ENCODE results near the gene PHOX2A. TPM values are rescaled to one million over a fixed set of nuclear protein-coding genes. Genes with fewer than 3 reads are reported as not detected.

PHOX2A gene
- total RNA-seq, 1 experiment from 2014 or later = not detected

DNA sequence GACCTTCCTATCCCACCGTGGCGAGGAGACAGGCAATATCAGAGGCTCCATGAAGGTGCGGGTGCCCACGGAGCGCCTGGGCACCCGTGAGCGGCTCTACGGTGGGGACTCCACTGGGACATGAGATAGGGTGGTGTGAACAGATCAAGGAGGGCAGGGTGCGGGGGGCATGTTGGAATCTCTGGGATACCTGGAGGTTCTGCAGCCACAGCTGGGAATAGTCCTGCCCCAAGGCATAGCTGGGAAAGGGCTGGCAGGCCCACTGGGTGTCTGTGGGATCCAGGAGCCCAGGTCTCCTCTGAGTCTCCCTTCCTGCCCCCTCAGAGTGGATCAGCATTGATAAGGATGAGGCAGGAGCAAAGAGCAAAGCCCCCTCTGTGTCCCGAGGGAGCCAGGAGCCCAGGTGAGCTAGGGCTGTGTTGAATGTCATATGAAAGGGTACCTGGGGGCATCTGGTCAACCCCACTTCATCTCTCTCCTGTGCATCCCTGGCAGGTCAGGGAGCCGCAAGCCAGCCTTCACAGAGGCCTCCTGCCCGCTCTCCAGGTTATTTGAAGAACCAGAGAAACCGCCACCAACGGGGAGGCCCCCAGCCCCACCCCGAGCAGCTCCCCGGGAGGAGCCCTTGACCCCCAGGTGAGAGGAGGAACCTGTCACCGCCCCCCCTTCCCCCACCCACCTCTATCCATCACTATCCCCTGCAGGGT is 8.5 kb downstream of the PHOX2A start:
- intact Hi-C loops (cut with micrococcal nuclease; ENCODE audit: unreplicated experiment) = loop anchor here (5.0 kb wide), 1 partner anchor 197 kb away; the partner anchor contains the start of gene CLPB
- ChIA-PET CTCF (interaction anchor here (0.6 to 3.0 kb wide), 6 partner anchors 12 to 210 kb away, joined by 3 to 15 read pairs (median 5); partner anchors contain the start of gene CLPB), POLR2A (interaction anchor here (0.7 kb wide), 1 partner anchor 907 kb away, joined by 3 read pairs; no protein-coding TSS in a partner anchor)
- TF ChIP-seq, protein P1, sequence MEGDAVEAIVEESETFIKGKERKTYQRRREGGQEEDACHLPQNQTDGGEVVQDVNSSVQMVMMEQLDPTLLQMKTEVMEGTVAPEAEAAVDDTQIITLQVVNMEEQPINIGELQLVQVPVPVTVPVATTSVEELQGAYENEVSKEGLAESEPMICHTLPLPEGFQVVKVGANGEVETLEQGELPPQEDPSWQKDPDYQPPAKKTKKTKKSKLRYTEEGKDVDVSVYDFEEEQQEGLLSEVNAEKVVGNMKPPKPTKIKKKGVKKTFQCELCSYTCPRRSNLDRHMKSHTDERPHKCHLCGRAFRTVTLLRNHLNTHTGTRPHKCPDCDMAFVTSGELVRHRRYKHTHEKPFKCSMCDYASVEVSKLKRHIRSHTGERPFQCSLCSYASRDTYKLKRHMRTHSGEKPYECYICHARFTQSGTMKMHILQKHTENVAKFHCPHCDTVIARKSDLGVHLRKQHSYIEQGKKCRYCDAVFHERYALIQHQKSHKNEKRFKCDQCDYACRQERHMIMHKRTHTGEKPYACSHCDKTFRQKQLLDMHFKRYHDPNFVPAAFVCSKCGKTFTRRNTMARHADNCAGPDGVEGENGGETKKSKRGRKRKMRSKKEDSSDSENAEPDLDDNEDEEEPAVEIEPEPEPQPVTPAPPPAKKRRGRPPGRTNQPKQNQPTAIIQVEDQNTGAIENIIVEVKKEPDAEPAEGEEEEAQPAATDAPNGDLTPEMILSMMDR (IDR thresholded peaks at IDR 0.05; ENCODE audit: insufficient read depth in 1 of 2, low read depth in 1 of 2, low read length in 1 of 2, severe bottlenecking in 1 of 2, unreplicated experiment in 1 of 2) = no peak
- peaks cover 21% of the 10 kb centered on the region for H3K4me1 ChIP-seq
- Mint-ChIP-seq H3K27ac (ENCODE audit: unreplicated experiment) (no peak overlapping the region), H3K36me3 (ENCODE audit: insufficient read depth, unreplicated experiment) (peaks cover 89% of the 10 kb centered on the region), H3K9me3 (ENCODE audit: unreplicated experiment) (no peaks in the 10 kb centered on the region), H3K27me3 (ENCODE audit: insufficient read depth, unreplicated experiment) (no peaks in the 10 kb centered on the region), H3K4me1 (ENCODE audit: low read depth, unreplicated experiment) (peaks cover 13% of the 10 kb centered on the region), H3K4me3 (ENCODE audit: unreplicated experiment) (no peak overlapping the region)
- no TSS peak for BruUV-seq (replicated peaks)
- DNase-seq = peak in 1 of 2 experiments; percentile 43
- H3K36me3 ChIP-seq (ENCODE audit: control insufficient read depth, insufficient read depth, low read length) = peaks cover 21% of the 10 kb centered on the region
- H3K27me3 ChIP-seq (replicated peaks; ENCODE audit: control insufficient read depth, insufficient read depth, low read length) = no peaks in the 10 kb centered on the region
- no peak overlapping the region for H3K4me3 ChIP-seq (ENCODE audit: low read depth, low read length)
- no peaks in the 10 kb centered on the region for H3K9me3 ChIP-seq

DNA sequence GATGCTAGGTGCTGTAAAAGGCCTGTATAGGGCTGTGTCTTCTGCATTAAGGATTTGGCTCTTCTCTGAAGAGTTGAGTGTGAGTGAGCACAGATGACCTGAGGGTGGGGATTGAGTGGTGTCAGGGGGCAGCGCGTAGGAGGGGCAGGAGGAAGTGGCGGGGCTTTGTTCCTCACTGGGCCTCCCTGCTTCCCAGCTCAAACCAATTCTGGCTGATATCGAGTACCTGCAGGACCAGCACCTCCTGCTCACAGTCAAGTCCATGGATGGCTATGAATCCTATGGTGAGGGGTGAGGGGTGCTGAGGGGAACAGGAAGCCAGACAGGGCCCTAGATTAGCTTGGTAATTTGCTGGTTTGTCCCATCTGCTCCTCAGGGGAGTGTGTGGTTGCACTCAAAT is 9.1 kb downstream of the PHOX2A start:
- no peak overlapping the region for H3K4me3 ChIP-seq (ENCODE audit: low read depth, low read length)
- H3K4me1 ChIP-seq = peaks cover 15% of the 10 kb centered on the region
- peaks cover 21% of the 10 kb centered on the region for H3K36me3 ChIP-seq (ENCODE audit: control insufficient read depth, insufficient read depth, low read length)
- intact Hi-C loops (cut with micrococcal nuclease; ENCODE audit: unreplicated experiment) = loop anchor here (5.0 kb wide), 1 partner anchor 197 kb away; the partner anchor contains the start of gene CLPB
- no peaks in the 10 kb centered on the region for H3K27me3 ChIP-seq (replicated peaks; ENCODE audit: control insufficient read depth, insufficient read depth, low read length)
- CTCF ChIA-PET = interaction anchor here (0.6 to 1.4 kb wide), 2 partner anchors 11 to 12 kb away, joined by 5 read pairs; no protein-coding TSS in a partner anchor
- Mint-ChIP-seq H3K36me3 (ENCODE audit: insufficient read depth, unreplicated experiment) (peaks cover 90% of the 10 kb centered on the region), H3K4me3 (ENCODE audit: unreplicated experiment) (no peak overlapping the region), H3K9me3 (ENCODE audit: unreplicated experiment) (no peaks in the 10 kb centered on the region), H3K4me1 (ENCODE audit: low read depth, unreplicated experiment) (peaks cover 9% of the 10 kb centered on the region), H3K27ac (ENCODE audit: unreplicated experiment) (no peak overlapping the region), H3K27me3 (ENCODE audit: insufficient read depth, unreplicated experiment) (no peaks in the 10 kb centered on the region)
- POLR2A ChIA-PET = interaction anchor here (0.6 to 0.7 kb wide), 3 partner anchors 10 to 1172 kb away, joined by 3 to 7 read pairs (median 7); partner anchors contain the start of gene INPPL1
- H3K9me3 ChIP-seq = no peaks in the 10 kb centered on the region
- peak in 1 of 2 experiments; percentile 36 for DNase-seq
- BruUV-seq (replicated peaks) = no TSS peak
- TF ChIP-seq, protein P1 (IDR thresholded peaks at IDR 0.05; ENCODE audit: insufficient read depth in 1 of 2, low read depth in 1 of 2, low read length in 1 of 2, severe bottlenecking in 1 of 2, unreplicated experiment in 1 of 2) = no peak

DNA sequence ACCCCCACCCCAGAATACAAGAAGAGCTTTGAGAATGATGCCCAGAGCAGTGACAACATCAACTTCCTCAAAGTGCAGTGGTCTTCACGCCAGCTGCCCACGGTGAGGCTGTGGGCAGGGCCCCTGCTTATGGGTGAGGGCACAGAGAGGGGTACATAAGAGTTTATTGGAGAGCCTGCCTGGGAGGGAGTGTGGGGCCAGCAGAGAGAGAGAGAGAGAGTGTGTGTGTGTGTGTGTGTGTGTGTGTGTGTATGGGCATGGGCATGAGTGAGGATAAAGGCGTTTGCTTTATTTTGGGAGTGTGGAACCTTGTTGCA is 9.5 kb downstream of the PHOX2A start:
- no peaks in the 10 kb centered on the region for H3K9me3 ChIP-seq
- peak in 1 of 2 experiments; percentile 30 for DNase-seq
- intact Hi-C loops (cut with micrococcal nuclease; ENCODE audit: unreplicated experiment) = no loop called here
- H3K27ac Mint-ChIP-seq (ENCODE audit: unreplicated experiment) = no peak overlapping the region
- POLR2A ChIA-PET = interaction anchor here (0.6 to 0.7 kb wide), 3 partner anchors 10 to 1172 kb away, joined by 3 to 7 read pairs (median 7); partner anchors contain the start of gene INPPL1
- peaks cover 13% of the 10 kb centered on the region for H3K4me1 ChIP-seq
- no peak overlapping the region for H3K4me3 ChIP-seq (ENCODE audit: low read depth, low read length)
- no peaks in the 10 kb centered on the region for H3K9me3 Mint-ChIP-seq (ENCODE audit: unreplicated experiment)
- BruUV-seq (replicated peaks) = no TSS peak
- H3K27me3 Mint-ChIP-seq (ENCODE audit: insufficient read depth, unreplicated experiment) = no peaks in the 10 kb centered on the region
- no peak overlapping the region for H3K4me3 Mint-ChIP-seq (ENCODE audit: unreplicated experiment)
- H3K36me3 Mint-ChIP-seq (ENCODE audit: insufficient read depth, unreplicated experiment) = peaks cover 91% of the 10 kb centered on the region
- H3K36me3 ChIP-seq (ENCODE audit: control insufficient read depth, insufficient read depth, low read length) = peaks cover 23% of the 10 kb centered on the region
- CTCF ChIA-PET = interaction anchor here (0.6 to 1.4 kb wide), 2 partner anchors 11 kb away, joined by 5 read pairs; no protein-coding TSS in a partner anchor
- TF ChIP-seq, protein P1 (IDR thresholded peaks at IDR 0.05; ENCODE audit: insufficient read depth in 1 of 2, low read depth in 1 of 2, low read length in 1 of 2, severe bottlenecking in 1 of 2, unreplicated experiment in 1 of 2) = no peak
- H3K4me1 Mint-ChIP-seq (ENCODE audit: low read depth, unreplicated experiment) = peaks cover 8% of the 10 kb centered on the region
- H3K27me3 ChIP-seq (replicated peaks; ENCODE audit: control insufficient read depth, insufficient read depth, low read length) = no peaks in the 10 kb centered on the region

Measured in Caco-2 (cell line).